Activated CD4-positive, alpha-beta T cell treated with anti-CD3 and anti-CD28 coated beads, Interleukin-2, amount 50 U/mL, for 16 hours (primary cell): ENCODE results near the gene AMPD2.

Experiments
- DNase-seq: peaks from one replicate; pipeline ENCODE4 v3.0.0-alpha.2; 2020

Gene AMPD2

GRCh38 chr1:109631513-109632505, 12.2 kb downstream of the AMPD2 start:
- DNase-seq, result no peak

GRCh38 chr1:109632671-109633346, 13.2 kb downstream of the AMPD2 start:
- DNase-seq, result no peak

- DNase-seq, result no peak
These were observed 14.7 kb downstream of the AMPD2 start for GRCh38 chr1:109634292-109634691.

GRCh38 chr1:109634771-109635750, 15.4 kb downstream of the AMPD2 start:
- DNase-seq, result no peak

- no peak for DNase-seq
These were observed 16.2 kb downstream of the AMPD2 start for GRCh38 chr1:109635862-109636200.

GRCh38 chr1:109636201-109636952, 16.7 kb downstream of the AMPD2 start:
- no peak for DNase-seq

GRCh38 chr1:109637446-109637845, 17.8 kb downstream of the AMPD2 start:
- no peak for DNase-seq

GRCh38 chr1:109639063-109639840, 19.6 kb downstream of the AMPD2 start:
- DNase-seq, result no peak

GRCh38 chr1:109639841-109640184, 20.2 kb downstream of the AMPD2 start:
- no peak for DNase-seq

- peak; percentile 90 for DNase-seq
These were observed 20.7 kb downstream of the AMPD2 start for GRCh38 chr1:109640285-109640865.

- no peak for DNase-seq
These were observed 21.6 kb downstream of the AMPD2 start for GRCh38 chr1:109641078-109641740.

GRCh38 chr1:109641861-109642260, 22.2 kb downstream of the AMPD2 start:
- no peak for DNase-seq

GRCh38 chr1:109642626-109643025, 23.0 kb downstream of the AMPD2 start:
- no peak for DNase-seq

GRCh38 chr1:109643385-109644230, 24.0 kb downstream of the AMPD2 start:
- peak; percentile 85 for DNase-seq

GRCh38 chr1:109644670-109645069, 25.0 kb downstream of the AMPD2 start:
- no peak for DNase-seq

GRCh38 chr1:109649491-109649914, 29.9 kb downstream of the AMPD2 start:
- no peak for DNase-seq

GRCh38 chr1:109650609-109651008, 31.0 kb downstream of the AMPD2 start:
- no peak for DNase-seq

GRCh38 chr1:109652402-109652801, 32.8 kb downstream of the AMPD2 start:
- DNase-seq, result no peak

GRCh38 chr1:109653306-109653705, 33.7 kb downstream of the AMPD2 start:
- DNase-seq, result no peak
